Duodenal mucosa (tissue), 2 donors: ENCODE results near the gene HACD2.

Source experiments
- H3K27ac ChIP-seq: one replicate; pipeline ENCODE4 v1.7.0; 2013; ENCODE audit warnings: low read depth, low read length
- H3K27me3 ChIP-seq, 2 donors: one replicate each; pipeline ENCODE4 v1.7.0; 2013; ENCODE audit warnings: low read length in 2 of 2, control low read depth in 1 of 2; ENCODE audit not compliant: insufficient read depth in 2 of 2, control insufficient read depth in 1 of 2
- H3K36me3 ChIP-seq, 2 donors: one replicate each; pipeline ENCODE4 v1.7.0; 2013; ENCODE audit warnings: low read length in 2 of 2, control low read depth in 1 of 2; ENCODE audit not compliant: insufficient read depth in 2 of 2, control insufficient read depth in 1 of 2
- H3K4me1 ChIP-seq, 2 donors: one replicate each; pipeline ENCODE4 v1.7.0; 2013; ENCODE audit warnings: low read length in 2 of 2, control low read depth in 1 of 2; ENCODE audit not compliant: insufficient read depth in 2 of 2, control insufficient read depth in 1 of 2
- H3K4me3 ChIP-seq, 2 donors: one replicate each; pipeline ENCODE4 v1.7.0; 2013; ENCODE audit warnings: low read length in 2 of 2, low read depth in 1 of 2
- H3K9ac ChIP-seq, 2 donors: one replicate each; pipeline ENCODE4 v1.7.0; 2013; ENCODE audit warnings: low read length in 2 of 2, low read depth in 1 of 2
- H3K9me3 ChIP-seq, 2 donors: one replicate each; pipeline ENCODE4 v1.7.0; 2013; ENCODE audit warnings: low read length in 2 of 2, control low read depth in 1 of 2; ENCODE audit not compliant: control insufficient read depth in 1 of 2

Gene HACD2

GRCh38 chr3:123533554-123534159 is 51.2 kb downstream of the HACD2 start:
- Histone ChIP-seq H3K27ac (no peak overlapping the region), H3K27me3 (no peaks in the 10 kb centered on the region), H3K4me3 (no peak overlapping the region), H3K9me3 (no peaks in the 10 kb centered on the region), H3K9ac (no peak overlapping the region), H3K4me1 (peaks cover 0 to 3% of the 10 kb centered on the region in 2 donors), H3K36me3 (no peaks in the 10 kb centered on the region)

DNA sequence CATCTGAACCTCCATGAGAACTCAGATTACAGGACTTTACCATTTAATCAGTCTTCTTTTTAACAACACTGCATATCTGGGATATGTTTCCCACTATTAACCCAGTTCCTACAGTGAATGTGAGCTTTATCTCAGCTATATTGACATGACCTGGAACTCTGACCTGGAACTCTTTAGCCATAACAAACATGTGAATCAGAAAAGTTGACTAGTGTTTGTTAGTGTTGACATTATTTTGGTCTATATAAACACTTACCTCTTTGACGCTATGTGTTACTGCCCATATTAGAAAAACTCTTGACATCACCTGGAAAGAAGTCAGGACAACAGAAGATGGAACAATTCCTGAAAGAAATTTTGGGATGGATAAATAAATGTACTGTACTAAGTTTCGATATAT is 56.7 kb downstream of the HACD2 start:
- Histone ChIP-seq H3K4me1 (no peaks in the 10 kb centered on the region), H3K27ac (no peak overlapping the region), H3K9ac (no peak overlapping the region), H3K27me3 (no peaks in the 10 kb centered on the region), H3K36me3 (peaks cover 4 to 21% of the 10 kb centered on the region in 2 donors), H3K9me3 (no peaks in the 10 kb centered on the region), H3K4me3 (no peak overlapping the region)

DNA sequence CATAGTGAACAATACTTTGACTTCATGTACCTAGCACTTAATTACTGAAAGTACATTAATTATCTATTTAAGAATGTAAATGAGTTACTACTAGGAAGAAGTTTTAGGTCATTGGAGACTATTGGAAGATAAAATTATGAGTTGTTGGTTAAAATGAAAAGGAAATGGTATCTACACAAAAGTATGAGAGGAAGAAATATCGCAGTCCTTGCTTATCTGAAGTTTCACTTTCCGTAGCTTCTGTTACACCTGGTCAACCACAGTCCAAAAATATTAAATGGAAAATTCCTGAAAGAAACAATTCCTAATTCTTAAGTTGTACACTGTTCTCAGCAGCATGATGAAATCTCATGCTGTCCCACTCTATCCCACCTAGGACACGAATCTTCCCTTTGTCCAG is 57.8 kb downstream of the HACD2 start:
- Histone ChIP-seq H3K9me3 (no peaks in the 10 kb centered on the region), H3K4me3 (no peak overlapping the region), H3K4me1 (no peaks in the 10 kb centered on the region), H3K9ac (no peak overlapping the region), H3K36me3 (peaks cover 4 to 21% of the 10 kb centered on the region in 2 donors), H3K27ac (no peak overlapping the region), H3K27me3 (no peaks in the 10 kb centered on the region)

DNA sequence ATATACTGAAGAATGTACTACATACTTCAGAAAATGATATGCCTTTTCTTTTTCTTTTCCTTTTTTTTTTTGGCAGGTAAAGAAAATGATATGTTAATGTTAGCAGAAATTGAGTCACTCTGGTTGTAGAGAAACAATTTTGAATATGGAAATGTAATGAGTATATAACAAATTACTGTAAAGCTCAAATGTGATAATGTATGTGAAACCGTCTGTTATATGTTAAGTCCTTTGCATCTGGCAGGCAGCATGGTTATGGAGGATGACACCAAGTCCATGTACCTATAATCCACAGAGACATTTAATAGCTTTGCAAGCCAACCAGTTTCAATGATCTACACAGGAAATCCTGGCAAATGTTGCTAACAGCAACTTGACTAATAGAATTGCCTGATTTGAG is 58.4 kb downstream of the HACD2 start:
- H3K9ac ChIP-seq = no peak overlapping the region
- no peaks in the 10 kb centered on the region for H3K4me1 ChIP-seq
- peaks cover 4 to 21% of the 10 kb centered on the region in 2 donors for H3K36me3 ChIP-seq
- H3K4me3 ChIP-seq = no peak overlapping the region
- H3K27ac ChIP-seq = no peak overlapping the region
- H3K27me3 ChIP-seq = no peaks in the 10 kb centered on the region
- no peaks in the 10 kb centered on the region for H3K9me3 ChIP-seq

DNA sequence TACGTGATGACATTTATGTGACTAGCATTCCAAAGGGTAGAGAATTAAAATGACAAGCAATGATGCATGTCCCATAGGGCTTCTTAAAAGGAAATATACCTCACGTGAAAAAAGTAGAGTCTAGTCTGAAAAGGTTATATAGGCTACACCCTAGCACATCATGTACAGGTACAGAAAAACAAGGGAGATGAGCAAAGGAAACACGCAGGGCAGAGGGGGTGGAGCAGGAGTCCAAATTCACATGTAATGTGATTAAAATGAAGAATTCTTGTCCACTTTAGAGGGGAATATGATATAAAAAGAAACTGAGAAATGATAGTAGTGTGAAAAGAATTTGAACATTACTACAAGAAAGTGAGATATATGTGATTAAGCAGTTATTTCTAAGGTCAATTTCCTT is 59.4 kb downstream of the HACD2 start:
- H3K9ac ChIP-seq = no peak overlapping the region
- no peaks in the 10 kb centered on the region for H3K9me3 ChIP-seq
- H3K36me3 ChIP-seq = peaks cover 4 to 21% of the 10 kb centered on the region in 2 donors
- no peaks in the 10 kb centered on the region for H3K4me1 ChIP-seq
- H3K27ac ChIP-seq = no peak overlapping the region
- H3K4me3 ChIP-seq = no peak overlapping the region
- no peaks in the 10 kb centered on the region for H3K27me3 ChIP-seq

DNA sequence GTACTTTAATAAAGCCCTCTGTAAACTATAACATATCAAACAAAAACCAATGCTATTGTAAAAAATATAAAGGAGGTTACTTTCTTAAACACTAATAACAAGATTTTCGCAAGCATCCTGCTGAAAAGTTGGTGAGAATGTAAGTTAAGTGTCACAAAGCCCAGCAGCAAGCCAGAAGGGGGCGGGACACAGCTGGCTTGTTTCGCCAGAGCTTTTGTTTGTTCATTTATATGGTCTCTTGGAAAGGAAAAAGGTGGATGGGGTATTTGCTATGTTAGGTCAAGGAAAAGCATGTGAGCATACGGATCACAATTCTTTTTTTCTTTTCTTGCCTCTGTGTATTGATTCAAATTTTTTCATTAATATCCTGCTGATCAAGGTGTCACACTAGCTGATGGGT is 59.9 kb downstream of the HACD2 start:
- Histone ChIP-seq H3K9ac (no peak overlapping the region), H3K36me3 (peaks cover 4 to 21% of the 10 kb centered on the region in 2 donors), H3K27me3 (no peaks in the 10 kb centered on the region), H3K27ac (no peak overlapping the region), H3K4me3 (no peak overlapping the region), H3K4me1 (no peaks in the 10 kb centered on the region), H3K9me3 (no peaks in the 10 kb centered on the region)

- no peaks in the 10 kb centered on the region for H3K4me1 ChIP-seq
- H3K27ac ChIP-seq = no peak overlapping the region
Measured at GRCh38 chr3:123523023-123523412, 61.8 kb downstream of the HACD2 start.

GRCh38 chr3:123522320-123523022 is 62.4 kb downstream of the HACD2 start:
- H3K36me3 ChIP-seq = peaks cover 4 to 13% of the 10 kb centered on the region in 2 donors
- H3K9me3 ChIP-seq = no peaks in the 10 kb centered on the region
- H3K9ac ChIP-seq = no peak overlapping the region
- no peak overlapping the region for H3K4me3 ChIP-seq
- H3K4me1 ChIP-seq = no peaks in the 10 kb centered on the region
- no peak overlapping the region for H3K27ac ChIP-seq
- no peaks in the 10 kb centered on the region for H3K27me3 ChIP-seq

More at GRCh38 chr3:123523023-123523412, 61.8 kb downstream of the HACD2 start:
- Histone ChIP-seq H3K9ac (no peak overlapping the region), H3K27me3 (no peaks in the 10 kb centered on the region), H3K36me3 (peaks cover 4 to 19% of the 10 kb centered on the region in 2 donors), H3K9me3 (no peaks in the 10 kb centered on the region), H3K4me3 (no peak overlapping the region)

GRCh38 chr3:123521179-123521969 is 63.5 kb downstream of the HACD2 start:
- H3K4me3 ChIP-seq = no peak overlapping the region
- peaks cover 4 to 12% of the 10 kb centered on the region in 2 donors for H3K36me3 ChIP-seq
- no peak overlapping the region for H3K9ac ChIP-seq
- H3K9me3 ChIP-seq = no peaks in the 10 kb centered on the region
- H3K4me1 ChIP-seq = no peaks in the 10 kb centered on the region
- no peaks in the 10 kb centered on the region for H3K27me3 ChIP-seq
- no peak overlapping the region for H3K27ac ChIP-seq

- H3K4me1 ChIP-seq = no peaks in the 10 kb centered on the region
- H3K9ac ChIP-seq = no peak overlapping the region
- H3K36me3 ChIP-seq = peaks cover 4 to 7% of the 10 kb centered on the region in 2 donors
- H3K9me3 ChIP-seq = no peaks in the 10 kb centered on the region
- no peak overlapping the region for H3K27ac ChIP-seq
- H3K27me3 ChIP-seq = no peaks in the 10 kb centered on the region
- H3K4me3 ChIP-seq = no peak overlapping the region
Measured at GRCh38 chr3:123520656-123521055, 64.2 kb downstream of the HACD2 start.
